Measurements from ENCODE around the gene ABHD6.

GRCh38 chr3:58200846-58201355, 36.7 kb upstream of the ABHD6 start:
- TF ChIP-seq TCF7L2 (IDR thresholded peaks at IDR 0.05; ENCODE audit: low read depth, low read length) (no peak), POLR2AphosphoS5 (IDR thresholded peaks at IDR 0.05; ENCODE audit: low read depth, low read length) (no peak), CTCF (IDR thresholded peaks at IDR 0.05) (no peak), SIN3A (IDR thresholded peaks at IDR 0.05; ENCODE audit: borderline replicate concordance, insufficient read depth, low read depth, low read length) (no peak), REST (IDR thresholded peaks at IDR 0.05; ENCODE audit: insufficient read depth in 1 of 2, low read depth in 2 of 2, low read length in 1 of 2) (no peak)

Measured in Panc1 (cell line).